ENCODE results near the gene PRRC2B.
A peak's percentile ranks its signal among the peaks of the same experiment; 100 is the strongest.
"Not testable (repeated sequence)": the region's sequence is repeated elsewhere in the genome, so short reads cannot be mapped to it uniquely, and the experiment has no call there.

The PRRC2B gene

DNA sequence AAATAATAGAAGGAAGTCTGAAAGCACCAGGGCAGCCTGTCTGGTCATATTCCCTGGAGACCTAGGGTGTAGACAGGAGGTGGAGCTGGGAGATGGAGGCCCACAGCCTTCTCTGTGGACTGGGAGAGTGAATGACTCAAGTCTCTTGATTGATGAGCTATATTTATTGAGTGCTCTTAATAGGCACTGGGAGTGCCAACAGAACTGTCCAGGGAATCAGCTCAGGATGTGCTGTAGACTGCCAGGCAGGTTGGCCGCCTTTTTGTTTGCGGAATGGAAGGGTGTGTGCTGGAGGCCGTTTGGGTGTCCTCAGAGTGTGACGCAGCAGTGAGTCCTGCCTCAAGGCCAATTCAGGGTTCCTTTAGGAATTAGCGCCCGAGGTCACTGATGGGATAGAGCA is 75.5 kb downstream of the PRRC2B start:
- no peak for DNase-seq (ENCODE audit: low read depth in 1 of 2, low spot score in 1 of 2)

- DNase-seq (ENCODE audit: low read depth in 1 of 2, low spot score in 1 of 2): no peak
Measured at GRCh38 chr9:131469951-131470350, 76.1 kb downstream of the PRRC2B start.

GRCh38 chr9:131470581-131470991 is 76.7 kb downstream of the PRRC2B start:
- no peak for DNase-seq (ENCODE audit: low read depth in 1 of 2, low spot score in 1 of 2)

- DNase-seq (ENCODE audit: low read depth in 1 of 2, low spot score in 1 of 2): not testable (repeated sequence)
Measured at GRCh38 chr9:131472085-131472484, 78.2 kb downstream of the PRRC2B start.

- DNase-seq (ENCODE audit: low read depth in 1 of 2, low spot score in 1 of 2): no peak
Measured at GRCh38 chr9:131473198-131473885, 79.5 kb downstream of the PRRC2B start.

GRCh38 chr9:131473891-131474290 is 80.0 kb downstream of the PRRC2B start:
- DNase-seq (ENCODE audit: low read depth in 1 of 2, low spot score in 1 of 2): no peak

- DNase-seq (ENCODE audit: low read depth in 1 of 2, low spot score in 1 of 2): no peak
Measured at GRCh38 chr9:131474711-131475110, 80.8 kb downstream of the PRRC2B start.

DNA sequence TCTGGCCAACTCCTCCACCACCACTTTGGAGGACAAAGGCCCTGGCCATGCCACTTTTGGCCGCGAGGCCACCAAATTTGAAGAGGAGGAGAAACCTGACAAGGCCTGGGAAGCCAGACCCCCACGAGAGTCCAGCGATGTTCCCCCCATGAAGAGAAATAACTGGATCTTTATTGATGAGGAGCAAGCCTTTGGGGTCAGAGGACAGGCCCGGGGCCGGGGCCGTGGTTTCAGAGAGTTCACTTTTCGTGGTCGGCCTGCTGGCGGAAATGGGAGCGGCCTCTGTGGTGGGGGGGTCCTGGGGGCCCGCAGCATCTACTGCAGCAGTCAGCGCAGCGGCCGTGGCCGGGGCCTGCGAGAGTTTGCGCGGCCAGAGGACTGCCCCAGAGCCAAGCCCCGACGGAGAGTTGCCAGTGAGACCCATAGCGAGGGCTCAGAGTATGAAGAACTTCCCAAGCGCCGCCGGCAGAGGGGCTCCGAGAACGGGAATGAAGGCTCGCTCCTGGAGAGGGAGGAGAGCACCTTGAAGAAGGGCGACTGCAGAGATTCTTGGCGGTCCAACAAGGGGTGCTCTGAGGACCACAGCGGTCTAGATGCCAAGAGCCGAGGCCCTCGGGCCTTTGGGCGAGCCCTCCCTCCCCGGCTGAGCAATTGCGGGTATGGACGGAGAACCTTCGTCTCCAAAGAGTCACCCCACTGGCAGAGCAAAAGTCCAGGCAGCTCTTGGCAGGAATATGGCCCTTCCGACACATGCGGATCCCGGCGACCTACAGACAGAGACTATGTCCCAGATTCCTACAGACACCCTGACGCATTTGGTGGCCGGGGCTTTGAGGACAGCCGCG is 81.4 kb downstream of the PRRC2B start:
- no peak for DNase-seq (ENCODE audit: low read depth in 1 of 2, low spot score in 1 of 2)

DNA sequence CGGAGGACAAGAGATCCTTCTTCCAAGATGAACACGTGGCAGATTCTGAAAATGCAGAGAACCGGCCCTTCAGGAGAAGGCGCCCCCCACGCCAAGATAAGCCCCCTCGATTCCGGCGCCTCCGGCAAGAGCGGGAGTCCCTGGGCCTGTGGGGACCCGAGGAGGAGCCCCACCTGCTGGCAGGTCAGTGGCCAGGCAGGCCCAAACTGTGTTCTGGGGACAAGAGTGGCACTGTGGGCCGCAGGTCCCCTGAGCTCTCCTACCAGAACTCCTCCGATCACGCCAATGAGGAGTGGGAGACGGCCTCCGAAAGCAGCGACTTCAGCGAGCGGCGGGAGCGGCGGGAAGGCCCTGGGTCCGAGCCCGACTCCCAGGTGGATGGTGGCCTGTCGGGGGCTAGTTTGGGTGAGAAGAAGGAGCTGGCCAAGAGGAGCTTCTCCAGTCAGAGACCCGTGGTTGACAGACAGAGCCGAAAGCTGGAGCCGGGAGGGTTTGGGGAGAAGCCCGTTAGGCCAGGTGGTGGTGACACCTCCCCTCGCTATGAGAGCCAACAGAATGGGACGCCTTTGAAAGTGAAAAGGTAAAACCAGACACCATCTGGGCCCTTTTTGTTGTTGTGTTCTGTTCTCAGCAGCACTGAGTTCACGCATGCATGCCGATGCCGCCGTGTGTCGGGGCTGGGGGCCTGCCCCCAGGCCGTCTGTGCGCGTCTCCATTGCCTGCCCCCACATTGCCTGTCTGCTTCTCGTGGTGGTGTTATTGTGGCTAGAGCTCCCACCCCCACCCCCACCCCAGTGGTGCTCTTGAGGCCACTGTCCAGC is 82.3 kb downstream of the PRRC2B start:
- no peak for DNase-seq (ENCODE audit: low read depth in 1 of 2, low spot score in 1 of 2)

DNA sequence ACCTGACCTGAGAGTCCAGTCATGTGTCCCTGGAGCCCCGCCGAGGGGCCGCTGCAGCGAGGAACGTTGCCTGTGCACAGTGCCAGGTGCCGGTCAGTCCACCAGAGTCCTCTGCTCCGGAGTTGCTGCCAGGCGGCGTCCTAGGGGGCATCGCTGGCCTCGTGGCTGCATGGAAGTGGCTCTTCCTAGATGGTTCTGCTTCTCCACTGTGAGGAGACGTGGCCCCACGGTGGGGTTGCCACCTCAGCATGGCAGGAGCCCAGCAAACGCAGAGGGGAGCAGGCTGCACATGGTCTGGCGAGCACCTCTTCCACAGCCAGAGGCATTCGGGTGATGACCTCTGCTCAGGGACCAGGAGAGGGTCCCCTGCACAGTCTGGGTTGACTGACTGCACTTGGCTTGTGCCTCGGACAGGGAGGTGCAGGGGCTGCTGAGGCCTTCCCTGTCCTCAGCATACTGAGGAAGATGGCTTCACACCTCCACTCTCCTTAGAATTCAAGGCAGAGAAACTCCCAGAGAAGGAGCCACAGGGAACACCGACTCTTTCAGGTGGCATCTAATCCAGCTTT is 83.0 kb downstream of the PRRC2B start:
- no peak for DNase-seq (ENCODE audit: low read depth in 1 of 2, low spot score in 1 of 2)

- no peak for DNase-seq (ENCODE audit: low read depth in 1 of 2, low spot score in 1 of 2)
Measured at GRCh38 chr9:131477367-131477766, 83.5 kb downstream of the PRRC2B start.

DNA sequence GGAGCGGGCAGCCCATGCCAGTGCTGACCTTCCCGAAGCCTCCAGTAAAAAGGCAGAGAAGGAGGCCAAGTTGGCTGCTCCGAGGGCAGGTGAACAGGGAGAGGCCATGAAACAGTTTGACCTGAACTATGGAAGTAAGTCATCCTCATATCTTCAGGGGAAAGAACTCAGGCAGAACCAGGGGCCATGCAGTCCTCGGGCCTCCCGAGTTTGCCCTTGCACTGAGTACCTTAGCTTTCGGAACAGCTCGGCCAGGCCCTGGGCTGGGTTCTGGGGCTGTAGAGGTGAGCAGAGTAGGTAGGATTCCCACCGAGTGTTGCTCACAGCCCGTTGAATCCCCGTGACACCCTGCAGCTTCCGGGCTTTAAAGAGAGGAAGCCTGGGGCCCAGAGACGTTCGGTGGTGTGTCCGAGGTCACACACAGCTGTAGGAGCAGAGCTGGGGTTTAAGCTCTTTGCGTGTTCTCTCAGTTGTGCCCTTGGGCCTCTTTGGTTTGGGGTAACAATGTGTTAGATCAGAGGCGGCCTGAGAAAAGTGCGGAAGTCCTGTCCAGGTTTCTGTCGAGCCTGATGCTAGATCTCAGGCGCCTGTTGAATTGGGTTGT is 84.0 kb downstream of the PRRC2B start:
- no peak for DNase-seq (ENCODE audit: low read depth in 1 of 2, low spot score in 1 of 2)

GRCh38 chr9:131478421-131478868 is 84.6 kb downstream of the PRRC2B start:
- DNase-seq (ENCODE audit: low read depth in 1 of 2, low spot score in 1 of 2): peak; percentile 38 to 42

GRCh38 chr9:131478911-131479310 is 85.0 kb downstream of the PRRC2B start:
- no peak for DNase-seq (ENCODE audit: low read depth in 1 of 2, low spot score in 1 of 2)

DNA sequence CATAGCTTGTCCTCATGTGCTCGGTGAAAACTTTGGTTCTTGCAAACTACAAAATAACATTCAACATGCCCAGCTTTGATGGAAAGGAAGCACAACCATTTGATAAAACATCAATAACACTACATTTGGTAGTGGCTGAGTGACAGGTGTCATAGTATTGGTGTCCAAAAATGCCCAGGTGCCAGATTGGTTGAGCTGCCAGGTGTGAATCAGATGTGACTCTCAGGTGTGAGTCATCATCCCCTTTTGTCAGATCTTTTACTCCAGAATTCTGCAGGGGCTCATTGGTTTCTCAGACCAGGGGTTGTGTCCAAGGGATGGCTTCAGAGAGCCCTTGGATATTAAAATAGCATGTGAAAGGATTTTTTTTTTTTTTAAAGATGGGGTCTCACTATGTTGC is 86.4 kb downstream of the PRRC2B start:
- no peak for DNase-seq (ENCODE audit: low read depth in 1 of 2, low spot score in 1 of 2)

DNA sequence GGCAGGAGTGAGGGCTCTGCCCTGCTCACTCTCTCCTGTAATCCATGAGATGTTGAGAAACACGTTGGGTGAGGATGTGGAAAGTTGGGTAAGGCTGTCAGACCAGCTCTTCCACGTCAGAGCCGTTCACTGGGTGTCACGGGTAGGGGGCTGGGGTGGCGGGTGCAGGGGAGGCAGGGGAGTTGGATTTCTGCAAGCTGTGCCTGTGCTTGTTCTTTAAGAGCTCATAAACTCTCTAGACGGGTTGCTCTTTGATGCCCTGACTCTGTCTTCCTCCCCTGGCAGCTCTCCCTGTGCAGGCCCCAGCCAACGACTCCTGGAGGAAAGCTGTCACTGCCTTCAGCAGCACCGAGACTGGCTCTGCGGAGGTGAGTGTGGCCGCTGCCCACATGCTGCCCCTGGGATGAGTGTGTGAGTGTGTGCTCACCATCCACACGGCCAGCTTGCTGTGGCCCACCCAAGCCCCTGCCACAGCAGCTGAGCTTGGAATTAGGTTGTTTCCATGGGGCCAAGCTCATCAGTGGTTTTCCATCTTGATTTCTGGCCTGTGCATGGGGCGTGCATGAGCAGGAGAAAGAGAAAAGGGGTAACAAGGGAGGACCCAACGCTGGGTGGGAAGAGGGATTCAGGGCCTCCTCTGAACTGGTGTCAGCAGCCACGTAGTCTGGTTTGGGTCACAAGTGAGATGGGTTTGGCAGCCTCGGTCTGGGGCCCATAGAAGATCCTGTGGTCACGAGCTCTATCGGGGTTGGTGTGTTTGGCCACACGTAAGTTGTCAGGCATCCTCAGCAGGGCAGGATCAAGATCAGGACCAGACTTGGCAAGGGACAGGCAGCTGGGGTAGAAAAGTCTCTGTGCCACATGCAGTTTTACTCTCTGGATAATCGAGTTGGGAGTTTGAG is 87.8 kb downstream of the PRRC2B start:
- no peak for DNase-seq (ENCODE audit: low read depth in 1 of 2, low spot score in 1 of 2)

DNA sequence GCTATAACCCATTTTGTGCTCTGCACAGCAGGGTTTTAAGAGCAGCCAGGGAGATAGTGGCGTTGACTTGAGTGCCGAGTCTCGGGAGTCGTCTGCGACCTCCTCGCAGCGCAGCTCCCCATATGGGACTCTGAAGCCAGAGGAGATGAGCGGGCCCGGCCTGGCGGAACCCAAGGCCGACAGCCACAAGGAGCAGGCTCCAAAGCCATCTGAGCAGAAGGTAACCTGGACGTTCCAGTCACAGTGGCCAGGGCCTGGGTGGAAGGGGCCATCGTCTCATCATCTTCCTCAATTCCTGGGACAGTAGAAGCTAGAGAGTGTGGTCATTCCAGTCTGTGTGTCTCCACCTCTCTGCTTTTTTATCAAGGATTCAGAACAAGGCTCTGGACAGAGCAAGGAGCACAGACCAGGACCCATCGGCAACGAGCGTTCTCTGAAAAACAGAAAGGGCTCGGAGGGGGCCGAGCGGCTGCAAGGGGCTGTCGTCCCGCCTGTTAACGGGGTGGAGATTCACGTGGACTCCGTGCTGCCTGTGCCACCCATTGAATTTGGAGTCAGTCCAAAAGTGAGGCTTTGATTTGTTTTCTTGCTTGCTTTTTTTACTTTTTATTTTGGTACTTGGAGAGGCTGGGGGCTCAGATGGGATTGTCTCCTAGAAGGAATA is 88.6 kb downstream of the PRRC2B start:
- DNase-seq (ENCODE audit: low read depth in 1 of 2, low spot score in 1 of 2): no peak

DNA sequence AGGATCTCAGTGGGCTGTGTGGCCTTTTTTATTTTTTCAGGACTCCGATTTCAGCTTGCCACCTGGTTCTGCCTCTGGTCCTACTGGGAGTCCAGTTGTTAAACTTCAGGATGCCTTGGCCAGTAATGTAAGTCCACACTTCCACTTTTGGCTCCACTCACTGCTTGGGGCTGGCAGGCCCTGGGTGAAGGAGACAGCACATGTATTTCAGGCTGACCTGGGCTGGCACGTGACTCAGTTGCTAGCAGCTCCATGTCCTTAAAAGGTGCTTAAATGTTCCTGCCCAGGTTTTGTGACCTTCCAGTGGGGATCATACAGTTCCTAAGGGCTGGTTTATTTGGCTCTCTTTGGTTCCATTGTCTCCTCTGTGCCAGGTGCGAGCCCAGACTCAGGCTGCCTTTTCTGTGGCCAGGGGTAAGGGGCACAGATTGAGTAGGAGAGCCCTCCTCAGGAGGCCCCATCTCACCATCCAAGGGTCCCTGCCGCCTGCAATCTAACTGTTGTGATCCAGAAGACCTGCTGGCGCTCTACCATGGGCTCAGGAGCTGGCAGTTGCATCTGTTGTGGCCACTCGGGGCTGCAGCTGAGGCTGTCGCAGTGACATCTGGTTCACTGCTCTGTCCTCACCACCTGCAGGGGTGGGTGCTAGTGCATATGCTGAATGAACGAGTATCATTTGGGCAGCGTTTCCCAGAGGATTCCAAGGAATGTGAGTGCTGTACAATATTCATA is 89.6 kb downstream of the PRRC2B start:
- DNase-seq (ENCODE audit: low read depth in 1 of 2, low spot score in 1 of 2): no peak

GRCh38 chr9:131484051-131484445 is 90.2 kb downstream of the PRRC2B start:
- DNase-seq (ENCODE audit: low read depth in 1 of 2, low spot score in 1 of 2): no peak
